KMS-11 (cell line): ENCODE data around the gene TREM2.

Experiments used
- H2AFZ ChIP-seq: fragments of 200-600 bp; sonication (generic); 2 replicates; pipeline ENCODE4 v1.6.1; 2016; ENCODE audit warnings: antibody characterized with exemption, mixed run types, low read depth
- H3K27ac ChIP-seq: fragments of 200-600 bp; sonication (generic); 2 replicates; pipeline ENCODE4 v1.6.1; 2016; ENCODE audit warnings: mild to moderate bottlenecking, mixed run types
- H3K27me3 ChIP-seq: fragments of 200-600 bp; sonication (generic); 2 replicates; pipeline ENCODE4 v1.6.1; 2017; ENCODE audit warnings: mild to moderate bottlenecking, low read depth, mixed run types, moderate library complexity; ENCODE audit not compliant: insufficient read depth
- H3K36me3 ChIP-seq: fragments of 200-600 bp; sonication (generic); 2 replicates; pipeline ENCODE4 v1.6.1; 2017; ENCODE audit warnings: mild to moderate bottlenecking, mixed run types; ENCODE audit not compliant: insufficient read depth
- H3K4me1 ChIP-seq: fragments of 200-600 bp; sonication (generic); 2 replicates; pipeline ENCODE4 v1.6.1; 2016; ENCODE audit warnings: mild to moderate bottlenecking, low read depth, mixed run types; ENCODE audit not compliant: poor library complexity, severe bottlenecking
- H3K4me2 ChIP-seq: fragments of 200-600 bp; sonication (generic); 2 replicates; pipeline ENCODE4 v1.7.0; 2016; ENCODE audit warnings: mild to moderate bottlenecking, mixed run types
- H3K4me3 ChIP-seq: fragments of 200-600 bp; sonication (generic); IDR thresholded peaks from 2 replicates; pipeline ENCODE4 v1.6.1; 2017; ENCODE audit warnings: low read depth, low read length, mixed read lengths; ENCODE audit not compliant: insufficient read depth
- H3K79me2 ChIP-seq: fragments of 200-600 bp; sonication (generic); 2 replicates; pipeline ENCODE4 v1.6.1; 2016; ENCODE audit warnings: low read depth, mixed run types; ENCODE audit not compliant: insufficient read depth
- H3K9ac ChIP-seq: fragments of 200-600 bp; sonication (generic); 2 replicates; pipeline ENCODE4 v1.6.1; 2016; ENCODE audit warnings: mild to moderate bottlenecking, mixed run types
- H4K20me1 ChIP-seq: fragments of 200-600 bp; sonication (generic); 2 replicates; pipeline ENCODE4 v1.6.1; 2016; ENCODE audit warnings: mild to moderate bottlenecking, mixed run types; ENCODE audit not compliant: insufficient read depth
- TF ChIP-seq, protein P1 (sequence below): fragments of 200-600 bp; sonication (generic); conservative IDR thresholded peaks from 2 replicates; pipeline ENCODE4 v1.6.1; 2017; ENCODE audit warnings: low read depth, mild to moderate bottlenecking, antibody characterized with exemption, low read length, moderate library complexity, mixed read lengths

The TREM2 gene

DNA sequence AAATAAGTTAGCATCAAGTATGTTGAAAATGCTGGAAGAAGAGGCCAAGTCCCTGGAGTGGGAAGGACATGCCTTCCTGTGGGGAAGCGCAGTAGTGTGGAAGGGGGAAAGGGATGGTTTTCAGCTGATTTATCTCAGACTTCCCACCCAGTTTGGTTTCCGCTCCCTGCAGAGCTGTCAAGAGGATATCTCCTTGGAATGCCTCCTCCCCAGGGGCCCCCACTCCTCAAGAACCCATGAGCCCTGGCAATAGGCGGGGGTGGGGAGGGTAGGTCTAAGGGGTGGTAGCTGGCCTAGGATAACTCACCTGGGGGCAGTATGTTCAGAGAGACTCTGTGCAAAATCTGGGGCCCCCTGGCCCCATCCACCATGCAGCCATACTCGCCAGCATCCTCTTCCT, 9.5 kb downstream of the TREM2 start:
- Histone ChIP-seq H3K4me3 (no peak overlapping the region), H3K79me2 (no peaks in the 10 kb centered on the region), H3K36me3 (no peaks in the 10 kb centered on the region), H4K20me1 (no peaks in the 10 kb centered on the region), H3K27me3 (no peaks in the 10 kb centered on the region), H3K9ac (no peak overlapping the region), H3K4me2 (no peak overlapping the region), H2AFZ (no peak overlapping the region), H3K4me1 (no peaks in the 10 kb centered on the region), H3K27ac (no peak overlapping the region)
- TF ChIP-seq, protein P1, sequence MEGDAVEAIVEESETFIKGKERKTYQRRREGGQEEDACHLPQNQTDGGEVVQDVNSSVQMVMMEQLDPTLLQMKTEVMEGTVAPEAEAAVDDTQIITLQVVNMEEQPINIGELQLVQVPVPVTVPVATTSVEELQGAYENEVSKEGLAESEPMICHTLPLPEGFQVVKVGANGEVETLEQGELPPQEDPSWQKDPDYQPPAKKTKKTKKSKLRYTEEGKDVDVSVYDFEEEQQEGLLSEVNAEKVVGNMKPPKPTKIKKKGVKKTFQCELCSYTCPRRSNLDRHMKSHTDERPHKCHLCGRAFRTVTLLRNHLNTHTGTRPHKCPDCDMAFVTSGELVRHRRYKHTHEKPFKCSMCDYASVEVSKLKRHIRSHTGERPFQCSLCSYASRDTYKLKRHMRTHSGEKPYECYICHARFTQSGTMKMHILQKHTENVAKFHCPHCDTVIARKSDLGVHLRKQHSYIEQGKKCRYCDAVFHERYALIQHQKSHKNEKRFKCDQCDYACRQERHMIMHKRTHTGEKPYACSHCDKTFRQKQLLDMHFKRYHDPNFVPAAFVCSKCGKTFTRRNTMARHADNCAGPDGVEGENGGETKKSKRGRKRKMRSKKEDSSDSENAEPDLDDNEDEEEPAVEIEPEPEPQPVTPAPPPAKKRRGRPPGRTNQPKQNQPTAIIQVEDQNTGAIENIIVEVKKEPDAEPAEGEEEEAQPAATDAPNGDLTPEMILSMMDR = no peak

DNA sequence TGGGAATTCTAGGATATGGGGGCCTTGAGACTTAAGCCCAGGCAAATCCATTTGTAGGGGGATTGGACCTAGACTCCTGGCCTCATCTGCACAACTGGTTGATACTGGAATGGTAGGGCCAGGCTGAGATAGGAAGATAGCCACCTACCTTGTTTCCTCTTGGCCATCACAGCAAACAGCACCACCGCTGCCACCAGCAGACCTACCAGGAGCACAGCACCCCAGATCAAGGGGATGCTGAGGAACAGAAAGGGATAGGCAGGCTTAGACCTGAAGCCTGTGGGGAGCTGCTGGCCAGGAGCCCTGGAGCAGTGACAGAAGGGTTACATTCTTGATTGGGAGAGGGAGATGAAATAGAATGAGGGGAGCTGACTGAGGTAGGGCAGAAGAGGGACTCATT, 12.2 kb downstream of the TREM2 start:
- no peak overlapping the region for H3K9ac ChIP-seq
- H3K27ac ChIP-seq = no peak overlapping the region
- no peaks in the 10 kb centered on the region for H4K20me1 ChIP-seq
- no peaks in the 10 kb centered on the region for H3K36me3 ChIP-seq
- no peak overlapping the region for H2AFZ ChIP-seq
- no peaks in the 10 kb centered on the region for H3K79me2 ChIP-seq
- H3K4me3 ChIP-seq = no peak overlapping the region
- TF ChIP-seq, protein P1 = no peak
- no peak overlapping the region for H3K4me2 ChIP-seq
- H3K27me3 ChIP-seq = no peaks in the 10 kb centered on the region
- no peaks in the 10 kb centered on the region for H3K4me1 ChIP-seq

DNA sequence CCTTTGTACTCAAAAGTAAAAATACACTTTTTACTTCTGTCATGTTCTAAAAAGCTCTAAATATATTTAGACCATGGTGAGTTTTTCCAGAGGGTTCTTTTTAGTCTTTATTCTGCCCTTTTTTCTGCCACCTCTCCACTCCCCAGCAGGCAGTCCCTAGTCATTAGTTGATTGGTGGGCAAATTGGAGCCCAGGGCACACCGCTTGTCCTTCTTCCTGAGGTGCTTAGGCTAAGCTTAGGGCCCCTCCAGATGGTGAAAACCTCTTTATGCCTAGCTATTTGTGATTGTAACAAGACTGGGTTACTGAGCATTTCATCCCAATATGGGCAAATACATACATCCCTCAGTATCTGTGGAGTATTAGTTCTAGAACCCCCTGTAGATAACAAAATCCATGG, 15.0 kb downstream of the TREM2 start:
- H3K36me3 ChIP-seq = no peaks in the 10 kb centered on the region

DNA sequence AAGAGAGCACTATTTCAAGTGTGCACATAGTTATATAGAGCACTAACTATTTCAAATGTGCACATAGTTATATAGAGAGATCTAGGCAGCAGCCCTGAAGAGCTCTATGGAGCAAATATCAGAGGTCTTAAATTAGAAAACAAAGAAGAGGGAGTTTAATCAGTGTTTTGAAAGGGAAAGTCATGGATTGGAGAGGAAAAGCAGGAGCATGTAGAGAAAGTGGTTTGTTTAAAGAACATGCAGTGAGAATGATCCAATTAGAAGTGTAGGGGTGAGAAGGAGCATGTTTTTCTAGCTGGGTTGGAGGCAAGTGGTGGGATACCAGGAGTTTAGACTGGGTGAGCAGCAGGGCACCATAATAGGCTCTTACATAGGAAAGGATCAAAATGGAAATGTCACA, 26.0 kb downstream of the TREM2 start:
- TF ChIP-seq, protein P1 = no peak
- no peak overlapping the region for H3K27ac ChIP-seq
- no peak overlapping the region for H3K4me3 ChIP-seq
- H3K27me3 ChIP-seq = no peaks in the 10 kb centered on the region
- no peaks in the 10 kb centered on the region for H3K79me2 ChIP-seq
- H3K4me2 ChIP-seq = no peak overlapping the region
- H2AFZ ChIP-seq = no peak overlapping the region
- no peaks in the 10 kb centered on the region for H3K4me1 ChIP-seq
- H4K20me1 ChIP-seq = no peaks in the 10 kb centered on the region
- H3K36me3 ChIP-seq = no peaks in the 10 kb centered on the region
- H3K9ac ChIP-seq = no peak overlapping the region

More for the DNA sequence above, 15.0 kb downstream of the TREM2 start:
- no peak overlapping the region for H3K27ac ChIP-seq
- H3K4me1 ChIP-seq = no peaks in the 10 kb centered on the region
- no peak overlapping the region for H3K9ac ChIP-seq
- no peaks in the 10 kb centered on the region for H4K20me1 ChIP-seq
- no peak overlapping the region for H3K4me2 ChIP-seq
- no peak overlapping the region for H2AFZ ChIP-seq
- H3K27me3 ChIP-seq = no peaks in the 10 kb centered on the region
- no peaks in the 10 kb centered on the region for H3K79me2 ChIP-seq
- TF ChIP-seq, protein P1 = no peak
- H3K4me3 ChIP-seq = no peak overlapping the region
